Measurements from ENCODE around the gene UQCRC1. TPM values are rescaled to one million over a fixed set of nuclear protein-coding genes. Genes with fewer than 3 reads are reported as not detected.
"Not testable (repeated sequence)": the region's sequence is repeated elsewhere in the genome, so short reads cannot be mapped to it uniquely, and the experiment has no call there.

Gene UQCRC1
- polyA plus RNA-seq, 1 donor = 204 TPM

DNA sequence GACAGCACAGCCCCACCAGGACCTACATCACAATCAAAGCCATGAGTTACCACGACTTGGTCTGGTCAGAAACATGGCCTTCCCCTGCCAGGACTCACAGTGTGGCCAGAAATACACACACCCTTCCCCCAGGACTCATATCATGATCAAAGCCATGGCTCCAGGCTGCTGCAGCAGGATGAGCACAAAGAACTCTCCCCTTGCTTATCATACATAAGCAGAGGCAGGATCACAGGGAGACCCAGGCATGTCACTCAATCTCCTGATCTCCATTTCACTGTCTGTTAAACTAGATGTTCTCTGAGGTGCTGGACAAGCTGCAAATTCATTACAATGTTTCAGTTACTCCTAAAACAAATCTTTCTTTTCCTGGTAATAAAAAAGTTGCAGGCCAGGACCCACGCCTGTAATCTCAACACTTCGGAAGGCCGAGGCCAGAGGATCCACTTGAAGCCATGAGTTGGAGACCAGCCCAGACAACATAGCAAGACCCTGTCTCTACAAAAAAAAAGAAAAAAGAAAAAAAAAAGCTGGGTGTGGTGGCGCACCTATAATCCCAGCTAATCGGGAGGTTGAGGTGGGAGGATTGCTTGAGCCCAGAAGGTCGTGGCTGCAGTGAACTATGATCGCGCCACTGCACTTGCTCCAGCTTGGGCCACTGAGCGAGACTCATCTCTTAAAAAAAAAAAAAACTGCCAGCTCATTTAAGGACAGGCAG lies 54.1 kb downstream of the UQCRC1 start:
- DNase-seq (ENCODE audit: low read depth) = no peak

DNA sequence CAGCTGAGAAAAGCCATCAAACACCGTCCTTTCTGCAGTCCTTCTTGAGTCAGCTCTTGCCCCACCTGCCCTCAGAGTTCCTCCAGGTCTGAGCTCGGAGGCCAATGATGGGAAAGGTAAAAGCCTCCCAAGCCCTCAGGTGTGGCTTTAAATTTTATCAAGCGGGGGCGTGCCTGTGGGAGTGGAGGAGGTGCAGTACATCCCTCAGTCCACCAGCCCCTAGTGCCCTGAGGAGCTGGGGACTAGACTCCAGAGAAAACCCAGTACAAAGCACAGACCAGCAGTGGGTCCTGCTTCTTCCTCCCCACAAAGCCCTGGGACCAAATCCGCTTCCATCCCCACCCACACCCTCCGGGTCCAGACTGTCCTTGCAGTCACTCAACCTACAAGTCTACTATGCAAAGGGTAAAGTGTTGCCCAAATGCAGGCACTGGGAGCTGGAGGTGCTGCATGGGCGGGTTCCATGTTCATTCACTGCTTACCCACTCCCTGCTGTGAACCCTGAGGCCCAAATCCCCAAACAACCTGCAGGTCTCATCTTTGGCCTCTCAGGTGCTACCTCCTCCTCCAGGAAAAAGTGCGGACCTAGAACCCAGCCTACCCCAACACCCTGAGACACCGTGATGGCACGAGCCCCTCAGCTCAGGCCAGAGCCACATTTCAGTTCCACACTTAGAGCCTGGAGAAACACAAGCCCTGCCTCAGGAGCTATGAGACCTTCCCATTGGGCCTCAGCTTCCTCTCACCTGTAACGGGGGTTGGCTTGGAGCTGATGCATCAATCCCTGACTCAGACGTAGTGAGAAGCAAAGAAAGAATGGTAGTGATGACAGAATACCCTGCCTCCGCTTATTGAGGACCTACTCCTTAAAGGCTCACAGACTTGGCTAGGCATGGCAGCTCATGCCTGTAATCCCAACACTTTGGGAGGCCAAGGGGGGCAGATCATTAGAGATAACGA lies 55.3 kb downstream of the UQCRC1 start:
- DNase-seq (ENCODE audit: low read depth) = no peak

- DNase-seq (ENCODE audit: low read depth) = no peak
These were observed 56.1 kb downstream of the UQCRC1 start for GRCh38 chr3:48553361-48553760.

DNA sequence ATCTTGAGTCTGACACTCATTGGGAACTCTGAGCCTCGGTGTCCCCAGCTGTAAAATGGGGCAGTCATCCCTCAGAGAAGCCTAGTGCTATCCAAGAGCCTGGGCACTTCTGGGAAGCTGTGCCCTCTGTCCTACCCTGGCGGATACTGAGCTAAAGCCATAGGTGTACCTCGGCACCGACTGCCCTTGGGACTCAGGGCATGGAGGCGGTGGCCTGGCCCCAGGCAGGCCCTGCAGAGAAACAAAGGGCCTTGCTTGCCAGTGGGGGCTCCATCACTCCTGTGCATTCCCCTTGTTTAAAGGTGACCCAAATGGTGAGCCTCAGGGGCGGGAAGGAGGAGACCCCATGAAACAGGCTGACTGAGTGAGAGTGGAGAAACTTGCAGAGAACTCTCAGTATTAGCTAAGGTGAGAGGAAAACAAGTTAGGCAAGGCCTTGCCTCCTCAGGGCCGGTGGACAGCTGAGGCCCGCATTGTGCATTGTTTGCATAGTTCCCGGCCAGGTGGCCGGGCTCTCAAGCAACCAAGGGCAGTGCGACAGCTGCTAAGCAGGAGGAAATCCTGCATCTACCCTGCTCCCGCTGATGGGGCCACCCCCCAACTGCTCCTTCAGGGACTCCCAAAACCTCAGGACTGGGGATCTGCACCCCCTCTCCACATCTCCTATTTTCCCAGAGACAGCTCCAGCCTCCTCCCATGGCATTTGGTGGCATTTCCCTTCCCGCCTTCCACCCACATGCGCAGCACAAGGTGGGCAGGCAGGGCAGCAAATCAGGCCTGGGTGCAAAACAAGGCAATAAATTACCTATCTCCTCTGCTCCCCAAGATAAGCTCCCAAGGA lies 57.1 kb downstream of the UQCRC1 start:
- no peak for DNase-seq (ENCODE audit: low read depth)

DNA sequence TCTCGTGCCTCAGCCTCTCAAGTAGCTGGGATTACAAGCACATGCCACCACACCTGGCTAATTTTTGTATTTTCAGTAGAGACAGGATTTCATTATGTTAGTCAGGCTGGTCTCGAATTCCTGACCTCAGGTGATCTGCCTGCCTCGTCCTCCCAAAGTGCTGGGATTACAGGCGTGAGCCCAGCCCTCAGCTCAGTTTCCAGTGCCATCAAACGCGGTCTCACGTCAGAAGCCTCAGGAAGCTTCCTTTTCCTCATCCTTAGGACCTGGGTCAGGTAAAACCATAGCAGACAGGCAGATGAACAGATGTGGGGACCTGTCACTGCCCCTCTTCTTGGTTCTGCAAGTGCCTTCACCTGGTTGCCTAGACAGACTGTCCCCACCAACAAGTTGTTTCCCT lies 57.8 kb downstream of the UQCRC1 start:
- DNase-seq (ENCODE audit: low read depth) = not testable (repeated sequence)

Other genes with a start within 250 kb of the UQCRC1 start
- gene FBXW12, start 237.4 kb downstream of the UQCRC1 start, polyA plus RNA-seq (ENCODE audit: insufficient read length) = 0.15 TPM
- 17.3 TPM for gene PLXNB1, start 179.6 kb downstream of the UQCRC1 start, polyA plus RNA-seq (ENCODE audit: insufficient read length)
- gene CCDC51, start 169.5 kb downstream of the UQCRC1 start, polyA plus RNA-seq (ENCODE audit: insufficient read length) = 11.0 TPM
- 160 TPM for gene TMA7, start 169.4 kb downstream of the UQCRC1 start, polyA plus RNA-seq (ENCODE audit: insufficient read length)
- 7.3 TPM for gene ATRIP, start 162.9 kb downstream of the UQCRC1 start, polyA plus RNA-seq (ENCODE audit: insufficient read length)
- gene SHISA5, start 105.5 kb downstream of the UQCRC1 start, polyA plus RNA-seq (ENCODE audit: insufficient read length) = 58.4 TPM
- gene PFKFB4, start 52.8 kb downstream of the UQCRC1 start, polyA plus RNA-seq (ENCODE audit: insufficient read length) = 5.1 TPM
- 0.19 TPM for gene UCN2, start 45.9 kb downstream of the UQCRC1 start, polyA plus RNA-seq (ENCODE audit: insufficient read length)
- 6.4 TPM for gene COL7A1, start 14.3 kb downstream of the UQCRC1 start, polyA plus RNA-seq (ENCODE audit: insufficient read length)
- not detected for gene TMEM89, start 12.1 kb upstream of the UQCRC1 start, polyA plus RNA-seq (ENCODE audit: insufficient read length)
- 8.9 TPM for gene SLC26A6, start 25.8 kb upstream of the UQCRC1 start, polyA plus RNA-seq (ENCODE audit: insufficient read length)
- 0.35 TPM for gene CELSR3, start 53.2 kb upstream of the UQCRC1 start, polyA plus RNA-seq (ENCODE audit: insufficient read length)
- 8.1 TPM for gene NCKIPSD, start 76.3 kb upstream of the UQCRC1 start, polyA plus RNA-seq (ENCODE audit: insufficient read length)
- gene IP6K2, start 107.6 kb upstream of the UQCRC1 start, polyA plus RNA-seq (ENCODE audit: insufficient read length) = 81.6 TPM
- 41.3 TPM for gene PRKAR2A, start 238.2 kb upstream of the UQCRC1 start, polyA plus RNA-seq (ENCODE audit: insufficient read length)